GM12878 (cell line): Measurements from ENCODE around the gene ITGA7. TPM values are rescaled to one million over a fixed set of nuclear protein-coding genes. Genes with fewer than 3 reads are reported as not detected.

ENCODE experiments used
- ATAC-seq: fragments of 200-7000 bp; cut with Tn5 transposase; 3 replicates; pipeline ENCODE4 v1.9.1; 2020; ENCODE audit warnings: mild to moderate bottlenecking, moderate library complexity
- BruUV-seq: library from RNA; stranded (reverse); fragments of 400-500 nt; replicated peaks from 2 replicates; lab custom pipeline; 2021; lab: Mats Ljungman, UMichigan
- CTCF ChIA-PET: fragments of 300-600 bp; sonication (Branson Sonifier 250); formaldehyde crosslinking; extraction: SDS; loops from one replicate; lab custom pipeline; 2021; ENCODE audit warnings: inconsistent platforms; lab: Yijun Ruan, JAX
- POLR2A ChIA-PET: fragments of 350-600 bp; formaldehyde crosslinking; extraction: SDS; loops from one replicate; lab custom pipeline; 2021; ENCODE audit warnings: inconsistent platforms; lab: Charles Lee
- RAD21 ChIA-PET: fragments of 300-600 bp; sonication (Branson Sonifier 250); formaldehyde crosslinking; loops from one replicate; lab custom pipeline; 2023; ENCODE audit warnings: antibody characterized with exemption; ENCODE audit not compliant: unreplicated experiment; lab: Charles Lee
- SMC1A ChIA-PET: fragments of 300-600 bp; sonication (Branson Sonifier 250); formaldehyde crosslinking; loops from one replicate; lab custom pipeline; 2023; ENCODE audit not compliant: unreplicated experiment, uncharacterized antibody; lab: Charles Lee
- DNase-seq: peaks from one replicate; pipeline ENCODE4 v3.0.0-alpha.2; 2011; ENCODE audit warnings: low read depth, low spot score
- FAIRE-seq: peaks from 3 replicates; lab custom pipeline; 2011; peaks lifted over from hg19 to GRCh38; lab: Jason Lieb, UNC
- H2AFZ ChIP-seq: 2 replicates; pipeline ENCODE4 v1.6.0; 2011; ENCODE audit warnings: low read depth, low read length, control low read depth; ENCODE audit not compliant: control insufficient read depth
- H3K27ac ChIP-seq: 2 replicates; pipeline ENCODE4 v1.5.1; 2011; ENCODE audit warnings: control low read depth; ENCODE audit not compliant: control insufficient read depth, insufficient read depth
- H3K27me3 ChIP-seq, 2 experiments: replicated peaks in 1 of 2; 2 replicates each; pipeline versions ENCODE4 v1.6.0 to v1.6.1; 2011; ENCODE audit warnings: low read length in 1 of 2; ENCODE audit not compliant: control insufficient read depth in 2 of 2, insufficient read depth in 2 of 2
- H3K36me3 ChIP-seq, 2 experiments: 2 replicates each; pipeline ENCODE4 v1.5.1; 2011; ENCODE audit warnings: low read length in 1 of 2; ENCODE audit not compliant: control insufficient read depth in 2 of 2, insufficient read depth in 2 of 2
- H3K4me1 ChIP-seq: 2 replicates; pipeline ENCODE4 v1.6.1; 2011; ENCODE audit warnings: mild to moderate bottlenecking, low read length, moderate library complexity, mixed read lengths; ENCODE audit not compliant: control insufficient read depth, insufficient read depth
- H3K4me2 ChIP-seq: 2 replicates; pipeline ENCODE4 v1.6.0; 2011; ENCODE audit warnings: control low read depth; ENCODE audit not compliant: control insufficient read depth, insufficient read depth
- H3K4me3 ChIP-seq: fragments of 200-600 bp; sonication (generic); 2 replicates; pipeline ENCODE4 v1.5.1; 2016
- H3K79me2 ChIP-seq: 2 replicates; pipeline ENCODE4 v1.6.0; 2011; ENCODE audit warnings: low read length; ENCODE audit not compliant: control insufficient read depth, insufficient read depth
- H3K9ac ChIP-seq: 2 replicates; pipeline ENCODE4 v1.8.0; 2011; ENCODE audit warnings: low read length, control low read depth, mixed read lengths; ENCODE audit not compliant: control insufficient read depth, insufficient read depth
- H3K9me3 ChIP-seq: replicated peaks from 3 replicates; pipeline ENCODE4 v1.5.1; 2011; ENCODE audit warnings: mild to moderate bottlenecking, low read length; ENCODE audit not compliant: control insufficient read depth, insufficient read depth
- H4K20me1 ChIP-seq: 2 replicates; pipeline ENCODE4 v1.6.0; 2011; ENCODE audit not compliant: control insufficient read depth, insufficient read depth
- CREB1 ChIP-seq: IDR thresholded peaks from 2 replicates; pipeline ENCODE4 v1.6.1; 2012; ENCODE audit warnings: low read depth, mild to moderate bottlenecking, inconsistent platforms
- EP300 ChIP-seq, 2 experiments: fragments of 150-350 bp in 1 of 2; IDR thresholded peaks; 2 replicates each; pipeline ENCODE4 v1.6.1; 2011 to 2012; ENCODE audit warnings: low read depth in 2 of 2, low read length in 2 of 2, borderline replicate concordance in 1 of 2, improper control_type of control experiment in 1 of 2, inconsistent platforms in 1 of 2; ENCODE audit not compliant: control insufficient read depth in 1 of 2
- HDAC6 ChIP-seq: fragments of 200-600 bp; sonication (generic); IDR thresholded peaks from one replicate; pipeline ENCODE4 v1.8.0; 2017; ENCODE audit warnings: antibody characterized with exemption; ENCODE audit not compliant: unreplicated experiment
- MEF2B ChIP-seq: fragments of 450-650 bp; IDR thresholded peaks from 2 replicates; pipeline ENCODE4 v1.6.1; 2018; ENCODE audit warnings: mild to moderate bottlenecking, moderate library complexity; ENCODE audit not compliant: partially characterized antibody, poor library complexity, severe bottlenecking
- MXI1 ChIP-seq: fragments of 150-350 bp; IDR thresholded peaks from 2 replicates; pipeline ENCODE4 v1.6.1; 2011; ENCODE audit warnings: low read depth, mild to moderate bottlenecking, inconsistent platforms, low read length, improper control_type of control experiment
- NBN ChIP-seq: fragments of 450-650 bp; IDR thresholded peaks from 2 replicates; pipeline ENCODE4 v1.6.1; 2016
- NFXL1 ChIP-seq: fragments of 450-650 bp; IDR thresholded peaks from 2 replicates; pipeline ENCODE4 v1.6.1; 2017; ENCODE audit warnings: antibody characterized with exemption, mild to moderate bottlenecking, borderline replicate concordance
- RAD21 ChIP-seq: IDR thresholded peaks from 2 replicates; pipeline ENCODE4 v1.6.1; 2011; ENCODE audit warnings: mild to moderate bottlenecking, low read depth, low read length, moderate library complexity; ENCODE audit not compliant: insufficient read depth
- RCOR1 ChIP-seq: conservative IDR thresholded peaks from 2 replicates; pipeline ENCODE4 v1.6.1; 2012; ENCODE audit warnings: low read depth, low read length, improper control_type of control experiment
- SIX5 ChIP-seq: IDR thresholded peaks from 2 replicates; pipeline ENCODE4 v1.6.1; 2011; ENCODE audit warnings: mild to moderate bottlenecking, low read depth, low read length, moderate library complexity; ENCODE audit not compliant: severe bottlenecking
- TBL1XR1 ChIP-seq: IDR thresholded peaks from 2 replicates; pipeline ENCODE4 v1.6.1; 2012; ENCODE audit warnings: low read depth, low read length, improper control_type of control experiment
- TCF12 ChIP-seq: IDR thresholded peaks from 2 replicates; pipeline ENCODE4 v1.6.1; 2011; ENCODE audit warnings: low read depth, mild to moderate bottlenecking, low read length
- ZBED1 ChIP-seq: IDR thresholded peaks from 2 replicates; pipeline ENCODE4 v1.6.1; 2016; ENCODE audit warnings: borderline replicate concordance
- ZNF274 ChIP-seq: IDR thresholded peaks from one replicate; pipeline ENCODE4 v1.8.0; 2011; ENCODE audit not compliant: insufficient read length, insufficient read depth
- ZZZ3 ChIP-seq: IDR thresholded peaks from 2 replicates; pipeline ENCODE4 v1.6.1; 2011; ENCODE audit warnings: low read depth; ENCODE audit not compliant: control insufficient read depth, insufficient read length
- WGBS: methylation state at CpG from one replicate; pipeline ENCODE4 v1.1.6; 2016; ENCODE audit warnings: low lambda C conversion rate; ENCODE audit not compliant: insufficient replicate concordance, insufficient coverage; ENCODE audit errors: missing lambda C conversion rate; 5-methylcytosine and 5-hydroxymethylcytosine counted together
- in situ Hi-C: fragments of 300-500 bp; cut with MboI; formaldehyde crosslinking; loops from 9 replicates; pipeline ENCODE4 v1.14.3; 2018; ENCODE audit warnings: mixed read lengths
- intact Hi-C: fragments of 100-400 bp; cut with micrococcal nuclease; formaldehyde crosslinking; loops from one replicate; pipeline ENCODE4 v1.14.2; 2022; ENCODE audit not compliant: unreplicated experiment
- polyA plus RNA-seq, 11 experiments: library from polyadenylated mRNA; depleted of rRNA in 4 of 11; unstranded in 6 of 11; stranded (reverse) in 5 of 11; fragments of >200 nt; fragmentation: Nextera tagmentation in 4 of 11; fragmentation: Illumina TruSeq in 1 of 11; extraction: Ambion mirVana in 4 of 11; extraction: Trizol in 1 of 11; gene quantifications; 1 replicate in 1 of 11; 2 replicates in 10 of 11; pipeline versions ENCODE4 v1.2.1 to v1.2.3, GENCODE V29; 2011 to 2016; ENCODE audit warnings: inconsistent platforms in 2 of 11, missing spikeins in 2 of 11, low read depth in 1 of 11
- total RNA-seq, 4 experiments: library from RNA; depleted of rRNA in 3 of 4; stranded (reverse); fragments of >200 nt in 3 of 4; fragmentation: Illumina TruSeq in 1 of 4; extraction: Trizol in 1 of 4; gene quantifications; 2 replicates each; pipeline versions ENCODE4 v1.2.1 to v1.2.3, GENCODE V29; 2013 to 2021
- TF ChIP-seq, protein P1 (sequence below): fragments of 450-650 bp; IDR thresholded peaks from 2 replicates; pipeline ENCODE4 v1.6.1; 2018; ENCODE audit warnings: borderline replicate concordance, mild to moderate bottlenecking; ENCODE audit not compliant: partially characterized antibody

The ITGA7 gene
- total and polyA plus RNA-seq, 10 of the 15 experiments (the other 5 are each of a cell fraction or from before 2014, with no cell fraction given), result 0.18 to 5.1 (median 1.5) TPM

DNA sequence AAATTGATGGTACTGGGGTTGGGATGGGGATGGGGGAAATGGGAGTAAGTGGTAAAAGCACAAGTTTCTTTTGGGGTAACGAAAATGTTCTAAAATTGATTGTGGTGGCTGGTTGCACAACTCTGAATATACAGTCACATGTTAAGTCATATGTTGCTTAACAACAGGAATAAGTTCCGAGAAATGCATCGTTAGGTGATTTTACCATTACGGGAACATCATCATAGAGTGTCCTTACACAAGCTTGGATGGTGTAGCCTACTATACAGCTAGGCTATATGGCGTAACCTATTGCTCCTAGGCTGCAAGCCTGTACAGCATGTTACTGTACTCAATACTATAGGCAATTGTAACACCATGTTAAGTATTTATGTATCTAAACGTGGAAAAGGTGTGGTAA, 31.0 kb downstream of the ITGA7 start:
- Histone ChIP-seq H3K36me3 (no peaks in the 10 kb centered on the region), H3K4me1 (peaks cover 15% of the 10 kb centered on the region), H4K20me1 (no peaks in the 10 kb centered on the region), H3K27me3 (no peaks in the 10 kb centered on the region), H2AFZ (no peak overlapping the region), H3K9me3 (no peaks in the 10 kb centered on the region), H3K79me2 (no peaks in the 10 kb centered on the region), H3K4me3 (no peak overlapping the region), H3K27ac (no peak overlapping the region), H3K9ac (no peak overlapping the region), H3K4me2 (no peak overlapping the region)
- ATAC-seq, result no peak
- CTCF ChIA-PET, result interaction anchor here (0.8 to 2.1 kb wide), 4 partner anchors 15 to 31 kb away, joined by 3 to 10 read pairs (median 5); no protein-coding TSS in a partner anchor
- FAIRE-seq, result no peak
- 91% methylated on average over 6 of the region's 6 CpGs for WGBS
- RAD21 ChIA-PET, result no interaction called here
- DNase-seq, result no peak
- in situ Hi-C loops (no loop called here), intact Hi-C loops (no loop called here)
- POLR2A ChIA-PET, result interaction anchor here (0.6 kb wide), 1 partner anchor 41 kb away, joined by 3 read pairs; no protein-coding TSS in a partner anchor
- TF ChIP-seq ZZZ3 (no peak), NFXL1 (no peak), HDAC6 (no peak), MEF2B (no peak), ZBED1 (no peak)
- SMC1A ChIA-PET, result interaction anchor here (0.7 to 1.8 kb wide), 2 partner anchors 20 to 62 kb away, joined by 3 to 5 read pairs; no protein-coding TSS in a partner anchor
- no TSS peak for BruUV-seq

GRCh38 chr12:55675666-55676065, 32.0 kb downstream of the ITGA7 start:
- FAIRE-seq (no peak), DNase-seq (no peak), ATAC-seq (no peak)
- Histone ChIP-seq H3K79me2 (no peaks in the 10 kb centered on the region), H2AFZ (no peak overlapping the region), H3K4me2 (no peak overlapping the region), H3K27ac (no peak overlapping the region), H3K27me3 (no peaks in the 10 kb centered on the region), H3K36me3 (no peaks in the 10 kb centered on the region), H4K20me1 (no peaks in the 10 kb centered on the region), H3K9me3 (no peaks in the 10 kb centered on the region), H3K4me1 (peaks cover 10% of the 10 kb centered on the region), H3K9ac (no peak overlapping the region), H3K4me3 (no peak overlapping the region)
- intact Hi-C loops (no loop called here), in situ Hi-C loops (no loop called here)
- no peak for TF ChIP-seq ZNF274
- TF ChIP-seq MXI1, result no peak
- no peak for TF ChIP-seq EP300 (IDR thresholded peaks at IDR 0.05; ENCODE audit: borderline replicate concordance in 1 of 2, control insufficient read depth in 1 of 2, low read depth in 2 of 2, low read length in 2 of 2)
- TF ChIP-seq TCF12, result no peak
- TF ChIP-seq, protein P1, sequence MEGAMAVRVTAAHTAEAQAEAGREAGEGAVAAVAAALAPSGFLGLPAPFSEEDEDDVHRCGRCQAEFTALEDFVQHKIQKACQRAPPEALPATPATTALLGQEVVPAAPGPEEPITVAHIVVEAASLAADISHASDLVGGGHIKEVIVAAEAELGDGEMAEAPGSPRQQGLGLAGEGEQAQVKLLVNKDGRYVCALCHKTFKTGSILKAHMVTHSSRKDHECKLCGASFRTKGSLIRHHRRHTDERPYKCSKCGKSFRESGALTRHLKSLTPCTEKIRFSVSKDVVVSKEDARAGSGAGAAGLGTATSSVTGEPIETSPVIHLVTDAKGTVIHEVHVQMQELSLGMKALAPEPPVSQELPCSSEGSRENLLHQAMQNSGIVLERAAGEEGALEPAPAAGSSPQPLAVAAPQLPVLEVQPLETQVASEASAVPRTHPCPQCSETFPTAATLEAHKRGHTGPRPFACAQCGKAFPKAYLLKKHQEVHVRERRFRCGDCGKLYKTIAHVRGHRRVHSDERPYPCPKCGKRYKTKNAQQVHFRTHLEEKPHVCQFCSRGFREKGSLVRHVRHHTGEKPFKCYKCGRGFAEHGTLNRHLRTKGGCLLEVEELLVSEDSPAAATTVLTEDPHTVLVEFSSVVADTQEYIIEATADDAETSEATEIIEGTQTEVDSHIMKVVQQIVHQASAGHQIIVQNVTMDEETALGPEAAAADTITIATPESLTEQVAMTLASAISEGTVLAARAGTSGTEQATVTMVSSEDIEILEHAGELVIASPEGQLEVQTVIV, result no peak
- TF ChIP-seq CREB1, result no peak
- TF ChIP-seq RCOR1, result no peak
- no peak for TF ChIP-seq RAD21
- TF ChIP-seq TBL1XR1, result no peak
- TF ChIP-seq NBN, result no peak
- TF ChIP-seq SIX5, result no peak
- BruUV-seq, result no TSS peak
- POLR2A ChIA-PET, result interaction anchor here (1.4 kb wide), 1 partner anchor 54 kb away, joined by 3 read pairs; no protein-coding TSS in a partner anchor
- RAD21 ChIA-PET, result no interaction called here
- CTCF ChIA-PET, result interaction anchor here (1.4 to 2.6 kb wide), 3 partner anchors 19 to 31 kb away, joined by 3 to 16 read pairs (median 7); no protein-coding TSS in a partner anchor
- SMC1A ChIA-PET, result interaction anchor here (1.6 to 2.8 kb wide), 2 partner anchors 13 to 62 kb away, joined by 3 to 12 read pairs; no protein-coding TSS in a partner anchor
- WGBS, result 91% methylated on average over 8 of the region's 8 CpGs
